ENCODE measurements around the gene MUC5AC.

Gene MUC5AC

DNA sequence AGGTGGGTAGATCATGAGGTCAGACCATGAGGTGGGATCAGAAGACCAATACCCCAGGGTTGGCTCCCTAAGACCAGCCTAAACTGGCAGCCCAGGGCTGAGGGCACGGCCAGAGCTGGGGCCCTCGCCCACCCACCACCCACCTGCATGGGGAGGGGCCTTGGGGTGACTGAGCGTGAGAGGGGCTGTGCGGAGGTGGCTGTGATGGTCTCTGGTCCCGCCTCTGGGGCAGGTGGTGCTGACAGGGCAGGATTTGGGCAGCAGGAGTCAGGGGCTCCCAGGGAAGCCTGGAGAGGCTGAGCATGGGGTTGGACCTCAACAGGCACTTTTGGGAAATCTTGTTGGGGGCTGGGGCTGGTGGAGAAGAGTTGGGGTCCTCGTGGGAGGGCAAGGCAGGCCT lies 39.8 kb upstream of the MUC5AC start:
- TF ChIP-seq, protein P1, sequence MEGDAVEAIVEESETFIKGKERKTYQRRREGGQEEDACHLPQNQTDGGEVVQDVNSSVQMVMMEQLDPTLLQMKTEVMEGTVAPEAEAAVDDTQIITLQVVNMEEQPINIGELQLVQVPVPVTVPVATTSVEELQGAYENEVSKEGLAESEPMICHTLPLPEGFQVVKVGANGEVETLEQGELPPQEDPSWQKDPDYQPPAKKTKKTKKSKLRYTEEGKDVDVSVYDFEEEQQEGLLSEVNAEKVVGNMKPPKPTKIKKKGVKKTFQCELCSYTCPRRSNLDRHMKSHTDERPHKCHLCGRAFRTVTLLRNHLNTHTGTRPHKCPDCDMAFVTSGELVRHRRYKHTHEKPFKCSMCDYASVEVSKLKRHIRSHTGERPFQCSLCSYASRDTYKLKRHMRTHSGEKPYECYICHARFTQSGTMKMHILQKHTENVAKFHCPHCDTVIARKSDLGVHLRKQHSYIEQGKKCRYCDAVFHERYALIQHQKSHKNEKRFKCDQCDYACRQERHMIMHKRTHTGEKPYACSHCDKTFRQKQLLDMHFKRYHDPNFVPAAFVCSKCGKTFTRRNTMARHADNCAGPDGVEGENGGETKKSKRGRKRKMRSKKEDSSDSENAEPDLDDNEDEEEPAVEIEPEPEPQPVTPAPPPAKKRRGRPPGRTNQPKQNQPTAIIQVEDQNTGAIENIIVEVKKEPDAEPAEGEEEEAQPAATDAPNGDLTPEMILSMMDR (IDR thresholded peaks at IDR 0.05; ENCODE audit: insufficient read depth, low read depth, low read length, missing control alignments): no peak
- H3K4me3 ChIP-seq (ENCODE audit: low read depth, low read length): no peak overlapping the region
- no peak for DNase-seq (ENCODE audit: low read depth)

DNA sequence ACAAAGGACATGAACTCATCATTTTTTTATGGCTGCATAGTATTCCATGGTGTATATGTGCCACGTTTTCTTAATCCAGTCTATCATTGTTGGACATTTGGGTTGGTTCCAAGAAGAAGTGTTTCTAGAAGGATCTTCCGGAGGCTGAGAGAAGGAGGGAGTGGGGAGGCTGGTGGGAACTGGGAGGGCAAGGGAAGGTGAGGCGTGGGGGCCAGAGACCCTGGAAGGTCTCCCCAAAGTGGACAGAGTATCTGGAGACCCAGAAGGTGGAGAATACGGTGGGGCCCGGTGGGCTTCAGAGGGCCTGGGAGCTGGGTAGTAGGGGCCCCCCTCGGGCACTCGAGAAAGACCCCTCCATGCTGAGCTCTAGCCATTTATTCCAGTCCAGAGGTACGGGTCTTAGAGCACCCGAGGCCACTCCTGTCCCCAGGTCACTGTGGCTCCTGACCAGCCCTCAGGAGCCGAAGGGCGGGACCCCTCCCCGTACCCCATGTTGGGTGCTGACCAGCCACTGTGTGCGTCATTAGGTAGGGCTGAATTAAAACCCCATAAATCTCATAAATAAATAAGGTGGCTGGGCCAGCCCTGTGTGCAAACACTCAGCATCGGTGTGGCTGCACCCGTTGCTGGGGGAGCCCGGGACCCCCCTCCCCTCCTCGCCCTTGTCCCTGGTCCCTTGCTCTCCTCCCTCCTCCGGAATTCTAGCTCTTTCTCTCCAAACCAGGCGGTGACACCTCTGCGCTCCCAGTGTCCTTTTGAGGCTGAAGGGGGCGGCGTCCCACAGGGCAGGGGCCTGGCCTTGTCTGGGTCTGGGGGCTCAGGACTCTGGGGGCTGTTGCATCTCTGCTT lies 38.8 kb upstream of the MUC5AC start:
- TF ChIP-seq, protein P1 (IDR thresholded peaks at IDR 0.05; ENCODE audit: insufficient read depth, low read depth, low read length, missing control alignments): no peak
- no peak for DNase-seq (ENCODE audit: low read depth)
- H3K4me3 ChIP-seq (ENCODE audit: low read depth, low read length): no peak overlapping the region

DNA sequence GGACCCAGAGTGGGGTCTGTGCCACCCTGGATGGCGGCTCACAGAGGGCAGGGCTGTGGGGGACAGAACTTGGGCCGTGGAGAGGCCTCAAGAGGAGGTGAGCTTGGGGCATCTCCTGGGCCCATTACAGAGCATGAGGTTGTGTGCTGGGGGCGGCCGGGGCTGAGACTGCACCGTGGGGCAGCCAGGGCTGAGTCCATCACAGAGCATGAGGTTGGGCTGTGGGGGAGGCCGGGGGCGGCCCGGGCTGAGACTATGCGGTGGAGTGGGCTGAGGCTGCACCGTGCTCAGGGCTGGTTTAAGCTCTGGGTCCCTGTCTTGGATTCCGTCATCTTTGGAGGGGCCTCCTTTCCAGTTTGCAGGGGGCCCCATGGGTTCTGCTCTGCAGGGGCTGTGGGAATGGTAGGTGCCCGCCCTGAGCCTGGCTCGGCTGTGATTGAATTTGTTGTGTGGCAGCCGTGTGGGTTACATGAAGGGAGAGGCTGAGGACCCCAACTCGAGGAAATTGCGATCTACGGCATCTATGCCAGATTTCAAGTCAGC lies 38.1 kb upstream of the MUC5AC start:
- no peak overlapping the region for H3K4me3 ChIP-seq (ENCODE audit: low read depth, low read length)
- TF ChIP-seq, protein P1 (IDR thresholded peaks at IDR 0.05; ENCODE audit: insufficient read depth, low read depth, low read length, missing control alignments): no peak
- no peak for DNase-seq (ENCODE audit: low read depth)

DNA sequence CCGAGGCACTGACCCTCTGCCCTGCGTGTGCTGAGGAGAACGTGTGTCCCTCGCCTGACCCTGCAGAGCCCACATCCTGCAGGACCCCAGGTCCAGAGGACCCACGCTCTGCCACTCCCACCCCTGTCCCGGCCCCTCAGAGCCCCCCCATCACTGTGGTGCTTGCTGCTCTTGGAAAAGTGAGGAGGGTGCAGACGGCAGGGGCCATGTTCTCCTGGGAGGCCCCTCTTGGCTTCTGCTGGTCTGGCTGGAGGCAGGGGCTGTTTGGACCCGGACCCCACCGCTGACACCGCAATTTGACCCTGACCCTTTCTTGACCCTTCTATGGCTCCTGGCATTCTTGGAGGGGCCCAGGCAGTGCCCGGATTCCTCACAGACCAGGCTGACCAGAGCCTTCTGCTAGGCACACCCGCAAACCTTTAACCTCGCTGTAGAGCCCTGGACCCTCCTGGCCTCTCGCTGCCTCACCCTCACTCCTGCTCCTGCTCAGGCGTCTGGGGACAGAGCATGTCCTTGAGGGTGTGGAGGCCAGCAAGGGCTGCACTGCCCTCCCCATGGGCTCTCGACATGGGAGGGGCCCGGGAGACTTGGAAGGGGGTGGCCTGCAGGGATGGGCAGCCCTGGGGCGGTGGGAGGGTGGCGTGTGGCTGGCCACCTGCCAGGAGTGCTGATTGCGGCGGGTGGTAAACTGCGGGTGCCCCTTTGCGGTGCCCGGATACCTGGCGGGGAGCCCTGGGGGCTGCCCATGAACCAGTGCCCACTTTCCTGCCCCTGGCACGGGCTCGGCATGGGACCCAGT lies 37.0 kb upstream of the MUC5AC start:
- TF ChIP-seq, protein P1 (IDR thresholded peaks at IDR 0.05; ENCODE audit: insufficient read depth, low read depth, low read length, missing control alignments): no peak
- no peak overlapping the region for H3K4me3 ChIP-seq (ENCODE audit: low read depth, low read length)
- no peak for DNase-seq (ENCODE audit: low read depth)

DNA sequence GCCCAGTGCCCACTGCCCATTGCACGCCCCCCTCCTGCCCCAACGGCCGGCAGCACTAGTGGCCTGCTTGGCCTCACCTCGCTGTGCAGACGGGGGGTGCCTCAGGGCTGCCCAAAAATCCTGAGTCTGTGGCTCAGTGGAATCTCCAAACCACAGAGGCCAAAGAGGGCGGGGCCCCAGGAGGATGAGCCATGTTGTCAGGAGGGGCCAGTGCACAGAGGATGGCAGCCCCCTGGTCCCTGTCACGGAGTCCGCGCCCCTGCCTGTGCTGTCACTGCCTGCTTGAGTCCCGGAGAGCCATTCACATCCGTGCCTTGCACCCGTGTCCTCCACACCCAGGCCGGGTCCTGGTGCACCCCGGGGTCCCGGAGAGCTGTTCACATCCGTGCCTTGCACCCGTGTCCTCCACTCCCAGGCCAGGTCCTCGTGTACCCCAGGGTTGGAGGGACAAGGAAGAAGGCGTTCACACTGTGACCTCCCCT lies 36.4 kb upstream of the MUC5AC start:
- DNase-seq (ENCODE audit: low read depth): no peak
- TF ChIP-seq, protein P1 (IDR thresholded peaks at IDR 0.05; ENCODE audit: insufficient read depth, low read depth, low read length, missing control alignments): no peak
- no peak overlapping the region for H3K4me3 ChIP-seq (ENCODE audit: low read depth, low read length)

DNA sequence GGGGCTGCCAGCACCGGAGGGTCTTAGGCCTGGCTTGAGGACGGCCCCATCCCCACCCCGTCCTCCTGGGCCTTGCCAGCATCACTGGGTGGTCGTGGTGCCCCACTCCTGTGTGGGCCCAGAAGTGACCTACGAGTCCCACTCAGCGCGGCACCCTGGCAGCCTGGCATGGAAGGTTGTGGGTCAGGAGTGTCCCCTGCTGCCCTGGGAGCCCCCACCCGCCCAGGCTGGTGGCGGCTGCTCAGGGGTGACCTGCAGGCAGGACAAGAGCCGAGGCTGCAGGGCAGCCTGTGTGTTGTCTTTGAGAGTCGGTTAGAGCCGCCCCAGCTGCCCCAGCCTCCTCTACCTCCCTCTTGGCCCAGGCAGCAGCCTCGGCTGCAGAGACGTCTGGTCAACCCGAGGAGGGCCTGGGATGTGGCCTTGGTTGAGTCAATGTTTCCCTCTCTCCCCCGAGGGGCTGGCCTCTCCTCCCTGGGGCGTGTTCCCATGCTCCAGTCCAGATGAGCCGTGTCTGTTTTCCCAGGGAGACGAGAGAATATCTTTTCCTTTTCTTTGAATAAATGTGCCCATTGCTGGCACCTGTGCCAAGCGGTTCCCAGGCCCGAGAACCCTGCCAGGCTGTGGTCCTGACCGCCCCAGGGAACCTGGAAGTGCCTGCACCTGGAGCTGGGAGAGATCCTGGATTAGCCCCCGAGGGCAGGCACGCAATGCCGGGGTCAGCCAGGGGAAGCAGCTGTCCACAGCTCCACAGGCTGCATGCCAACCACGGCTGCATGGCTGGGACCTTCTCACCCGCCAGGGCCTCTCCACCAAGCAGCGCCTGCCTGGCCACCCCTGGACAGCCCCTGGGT lies 35.7 kb upstream of the MUC5AC start:
- no peak overlapping the region for H3K4me3 ChIP-seq (ENCODE audit: low read depth, low read length)
- no peak for DNase-seq (ENCODE audit: low read depth)
- TF ChIP-seq, protein P1 (IDR thresholded peaks at IDR 0.05; ENCODE audit: insufficient read depth, low read depth, low read length, missing control alignments): no peak

Data from GM12865 (cell line).